ENCODE results near the gene SGCD. TPM values are rescaled to one million over a fixed set of nuclear protein-coding genes. Genes with fewer than 3 reads are reported as not detected.

The SGCD gene
- total and polyA plus RNA-seq, 9 of the 15 experiments (the other 6 are each of a cell fraction or from before 2014, with no cell fraction given) = not detected

- no peak for TF ChIP-seq ZNF699 (CRISPR knock-in tag; IDR thresholded peaks at IDR 0.05; ENCODE audit: insufficient replicate concordance)
Observed at GRCh38 chr5:156434471-156434870, 107.5 kb downstream of the SGCD start (continued).

GRCh38 chr5:156435101-156435500, 108.1 kb downstream of the SGCD start:
- Histone ChIP-seq H3K9me3 (replicated peaks; ENCODE audit: control insufficient read depth, insufficient read depth, low read depth, low read length) (no peaks in the 10 kb centered on the region; the same call in 1 of the 2 replicates), H3K9me1 (ENCODE audit: control insufficient read depth, insufficient read depth, low read length) (no peaks in the 10 kb centered on the region), H3K79me2 (ENCODE audit: control insufficient read depth, insufficient read depth, low read length) (no peaks in the 10 kb centered on the region), H3K27me3 (ENCODE audit: control insufficient read depth in 2 of 2, insufficient read depth in 2 of 2, low read length in 2 of 2) (no peaks in the 10 kb centered on the region), H4K20me1 (replicated peaks; ENCODE audit: control insufficient read depth, insufficient read depth, low read length) (no peaks in the 10 kb centered on the region), H3K36me3 (ENCODE audit: control insufficient read depth, insufficient read depth, low read length) (no peaks in the 10 kb centered on the region), H3K4me3 (no peak overlapping the region), H3K4me1 (replicated peaks in 1 of 2; ENCODE audit: control insufficient read depth in 2 of 2, insufficient read depth in 2 of 2, low read length in 2 of 2) (no peaks in the 10 kb centered on the region), H3K4me2 (ENCODE audit: insufficient read depth, low read length) (no peak overlapping the region), H2AFZ (ENCODE audit: low read depth, low read length) (no peak overlapping the region), H3K9ac (ENCODE audit: insufficient read depth in 1 of 2, low read depth in 2 of 2, low read length in 2 of 2) (no peak overlapping the region), H3K27ac (ENCODE audit: extremely low read depth, low read depth, low read length) (no peak overlapping the region)
- DNase-seq (ENCODE audit: extremely low read depth in 1 of 4, low spot score in 3 of 4) (no peak), FAIRE-seq (no peak), ATAC-seq (no peak)
- WGBS (ENCODE audit: insufficient coverage, low coverage, missing lambda C conversion rate) = 0% methylated on average over 3 of the region's 3 CpGs
- in situ Hi-C loops (cut with MboI) = no loop called here
- CTCF ChIA-PET (ENCODE audit: low intra/inter-chr PET ratio) = no interaction called here
- POLR2A ChIA-PET = no interaction called here
- intact Hi-C loops (cut with micrococcal nuclease) = no loop called here
- BruUV-seq (replicated peaks) = no TSS peak
- TF ChIP-seq ZNF766 (CRISPR knock-in tag; conservative IDR thresholded peaks at IDR 0.05) (no peak), ZHX1 (conservative IDR thresholded peaks at IDR 0.05; ENCODE audit: low read length) (no peak), ZNF77 (CRISPR knock-in tag; IDR thresholded peaks at IDR 0.05) (no peak), MTA2 (IDR thresholded peaks at IDR 0.05; ENCODE audit: low read depth) (no peak), CREB5 (CRISPR knock-in tag; IDR thresholded peaks at IDR 0.05) (no peak), KAT7 (CRISPR knock-in tag; IDR thresholded peaks at IDR 0.05; ENCODE audit: borderline replicate concordance) (no peak)
